GM19468 (cell line): ENCODE measurements around the gene STEAP1.
"Not testable (repeated sequence)": the region's sequence is repeated elsewhere in the genome, so short reads cannot be mapped to it uniquely, and the experiment has no call there.

Source experiments
- ATAC-seq: cut with Tn5 transposase; IDR thresholded peaks from one replicate; pipeline ENCODE4 v1.9.1; 2021; ENCODE audit warnings: mild to moderate bottlenecking, moderate library complexity, moderate number of reproducible peaks; ENCODE audit not compliant: unreplicated experiment; ENCODE audit errors: extremely low read depth

Gene STEAP1

GRCh38 chr7:90172624-90173023 is 18.4 kb downstream of the STEAP1 start:
- ATAC-seq, result no peak

GRCh38 chr7:90173127-90173844 is 19.0 kb downstream of the STEAP1 start:
- ATAC-seq, result peak; percentile 95

GRCh38 chr7:90175667-90176066 is 21.4 kb downstream of the STEAP1 start:
- no peak for ATAC-seq

DNA sequence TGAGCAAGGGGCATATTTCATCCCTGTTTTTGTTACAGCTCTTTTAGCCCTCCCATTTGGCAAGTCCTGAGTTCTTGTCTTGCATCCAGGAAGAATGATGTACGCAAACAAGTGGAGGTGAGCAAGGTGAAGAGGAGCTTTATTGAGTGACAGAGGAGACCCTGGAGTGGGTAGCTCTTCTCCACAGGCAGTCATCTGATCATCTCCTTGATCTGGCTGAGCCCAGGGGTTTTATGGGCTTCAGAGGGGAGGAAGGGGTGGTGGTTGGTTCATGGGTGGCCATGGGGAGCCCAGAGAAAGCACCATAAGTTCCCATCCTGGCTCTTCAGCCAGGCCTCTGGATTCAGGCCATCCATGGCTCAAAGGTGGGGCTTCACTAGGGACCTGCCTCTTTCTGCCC is 21.9 kb downstream of the STEAP1 start:
- no peak for ATAC-seq

GRCh38 chr7:90178166-90178565 is 23.9 kb downstream of the STEAP1 start:
- ATAC-seq, result no peak

- peak; percentile 93 for ATAC-seq
These were observed 24.5 kb downstream of the STEAP1 start for GRCh38 chr7:90178679-90179278.

DNA sequence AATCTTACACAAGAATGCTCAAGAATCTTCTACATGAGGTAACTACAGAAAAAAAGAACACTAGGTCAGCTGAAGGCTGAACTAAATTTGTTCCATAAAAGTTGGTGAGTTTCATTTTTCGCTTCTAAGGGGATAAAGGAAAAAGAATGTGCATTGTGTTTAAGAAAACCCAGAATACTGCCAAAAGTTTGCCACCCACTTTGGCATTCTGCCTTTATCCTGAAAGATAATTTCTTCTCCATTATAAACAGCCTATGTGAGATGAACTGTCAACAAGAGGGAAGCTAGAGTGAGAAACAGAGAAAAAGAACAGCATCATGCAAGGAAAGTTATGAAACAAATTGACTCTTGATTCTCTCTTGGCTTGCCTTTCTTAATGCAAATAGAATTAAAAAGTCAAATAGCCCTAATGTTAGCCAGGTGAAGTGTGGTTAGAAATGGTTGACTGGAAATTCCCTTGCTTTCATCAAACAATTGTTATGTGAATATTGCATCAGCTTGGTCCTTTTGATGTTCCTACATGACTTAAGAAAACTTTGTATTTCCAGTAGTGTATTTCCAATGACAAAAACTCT is 25.8 kb downstream of the STEAP1 start:
- ATAC-seq, result no peak

GRCh38 chr7:90180649-90181048 is 26.4 kb downstream of the STEAP1 start:
- no peak for ATAC-seq

GRCh38 chr7:90181485-90181884 is 27.2 kb downstream of the STEAP1 start:
- no peak for ATAC-seq

DNA sequence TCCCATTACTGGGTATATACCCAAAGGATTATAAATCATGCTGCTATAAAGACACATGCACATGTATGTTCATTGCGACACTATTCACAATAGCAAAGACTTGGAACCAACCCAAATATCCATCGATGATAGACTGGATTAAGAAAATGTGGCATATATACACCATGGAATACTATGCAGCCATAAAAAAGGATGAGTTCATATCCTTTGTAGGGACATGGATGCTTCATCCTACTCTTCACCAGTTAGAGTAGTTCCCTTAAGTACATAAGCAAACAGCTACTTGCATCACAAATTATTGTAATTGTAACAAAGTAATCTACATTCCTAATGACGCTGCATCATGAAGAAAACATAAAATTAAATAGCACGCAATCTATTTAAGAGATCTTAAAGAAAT is 32.0 kb downstream of the STEAP1 start:
- ATAC-seq, result not testable (repeated sequence)

GRCh38 chr7:90187507-90188050 is 33.3 kb downstream of the STEAP1 start:
- no peak for ATAC-seq

GRCh38 chr7:90188281-90188680 is 34.0 kb downstream of the STEAP1 start:
- ATAC-seq, result peak; percentile 73

- no peak for ATAC-seq
These were observed 36.7 kb downstream of the STEAP1 start for GRCh38 chr7:90190995-90191394.

DNA sequence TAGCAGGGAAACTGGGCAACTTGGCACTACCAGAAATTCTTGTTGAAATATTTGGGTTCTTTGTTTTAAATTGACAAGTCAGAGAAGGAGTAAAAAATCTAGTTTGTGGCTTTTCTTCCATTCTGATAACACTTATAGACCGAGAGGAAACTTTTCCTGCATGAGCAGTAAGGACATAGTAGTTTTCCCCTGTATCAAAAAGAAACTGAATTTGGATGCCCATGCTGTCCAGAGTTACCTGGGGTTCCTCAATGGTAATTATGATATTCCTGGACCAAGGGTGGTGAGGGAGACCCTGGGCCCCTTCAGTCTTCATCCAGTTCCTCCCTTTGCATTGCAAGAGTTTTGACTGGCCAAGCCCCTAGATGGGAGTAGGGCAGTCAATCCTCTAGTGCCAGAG is 37.4 kb downstream of the STEAP1 start:
- ATAC-seq, result no peak

- ATAC-seq, result no peak
These were observed 38.8 kb downstream of the STEAP1 start for GRCh38 chr7:90192876-90193750.

DNA sequence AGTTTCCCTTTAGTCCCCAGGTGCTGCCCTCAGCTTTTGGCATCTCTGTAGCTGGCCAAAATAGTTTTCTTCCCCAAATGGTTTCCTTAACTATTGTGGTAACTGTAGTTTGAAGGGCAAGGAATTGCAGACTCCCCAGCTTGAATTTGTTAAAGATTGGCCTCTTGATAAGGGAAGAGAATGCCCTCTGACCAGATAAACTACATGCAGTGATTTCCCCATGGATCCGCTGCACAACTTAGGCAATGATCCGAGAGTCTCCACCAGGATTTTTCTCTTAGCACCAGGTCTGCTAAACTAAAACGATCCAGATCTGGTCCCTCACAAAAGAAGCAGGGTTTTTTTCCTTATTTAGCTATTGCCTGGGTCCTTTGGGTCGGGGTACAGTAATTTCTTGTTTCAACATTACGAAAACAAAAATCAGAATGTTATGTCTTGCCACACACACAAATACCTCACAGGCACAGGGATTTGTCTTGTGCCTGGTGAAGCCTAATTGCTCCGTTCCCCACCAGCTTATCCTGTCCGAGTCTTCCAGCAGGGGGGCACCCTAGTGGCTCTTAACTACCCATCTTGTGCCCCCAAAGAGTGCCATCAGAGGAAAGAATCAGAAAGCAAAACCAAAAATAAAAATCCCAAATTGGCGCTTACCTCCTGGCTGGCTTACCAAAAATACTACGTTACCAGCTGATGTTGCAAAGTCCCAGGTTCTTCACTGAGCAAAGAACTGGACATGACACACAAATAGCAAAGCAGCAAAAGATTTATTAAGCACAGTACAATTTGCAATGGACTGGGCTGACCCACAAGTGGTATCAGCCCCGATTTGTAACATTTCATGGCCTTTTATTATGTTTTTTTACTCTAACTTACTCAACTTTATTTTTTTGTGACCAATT is 40.9 kb downstream of the STEAP1 start:
- no peak for ATAC-seq

- no peak for ATAC-seq
These were observed 47.4 kb downstream of the STEAP1 start for GRCh38 chr7:90201500-90202195.

GRCh38 chr7:90207956-90208355 is 53.7 kb downstream of the STEAP1 start:
- no peak for ATAC-seq

DNA sequence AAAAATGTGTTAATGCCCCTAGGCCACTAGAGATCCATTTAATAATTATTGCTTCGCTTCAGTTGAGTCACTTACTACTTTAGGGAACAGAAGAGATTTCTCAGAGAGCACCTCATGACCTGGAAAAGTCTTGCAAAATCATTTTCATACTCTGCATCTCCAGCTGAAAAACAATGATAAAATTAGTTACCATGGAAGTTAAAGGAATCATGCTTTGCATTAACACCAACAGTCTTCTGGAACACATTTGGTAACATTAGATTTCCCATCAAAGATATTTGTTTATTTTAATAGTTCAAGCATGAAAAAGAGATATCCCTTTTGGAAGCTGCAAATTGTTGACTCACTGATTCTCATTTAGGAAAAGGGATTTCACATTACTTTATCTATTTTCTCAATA is 55.5 kb downstream of the STEAP1 start:
- no peak for ATAC-seq
